ENCODE measurements around the gene ZNF578. TPM values are rescaled to one million over a fixed set of nuclear protein-coding genes. Genes with fewer than 3 reads are reported as not detected.
"Not testable (repeated sequence)": the region's sequence is repeated elsewhere in the genome, so short reads cannot be mapped to it uniquely, and the experiment has no call there.

The ZNF578 gene
- total RNA-seq, 4 donors from 2014 or later = 2.7 to 6.9 (median 3.8) TPM

- no peaks in the 10 kb centered on the region for H3K27me3 ChIP-seq
- WGBS, 2 donors = 47 to 50% methylated on average over 2 of the region's 2 CpGs
- no peak for DNase-seq
- H3K9me3 ChIP-seq = no peaks in the 10 kb centered on the region
- no peak overlapping the region for H3K27ac ChIP-seq
- TF ChIP-seq POLR2A (IDR thresholded peaks at IDR 0.05) (no peak), CTCF (IDR thresholded peaks at IDR 0.05) (no peak)
- intact Hi-C loops (cut with DNase I) = no loop called here
- H3K4me3 ChIP-seq (replicated peaks in 1 of 3) = no peak overlapping the region
- H3K4me1 ChIP-seq = no peaks in the 10 kb centered on the region
- H3K36me3 ChIP-seq = no peaks in the 10 kb centered on the region
Observed at GRCh38 chr19:52518646-52519045, 65.3 kb downstream of the ZNF578 start.

DNA sequence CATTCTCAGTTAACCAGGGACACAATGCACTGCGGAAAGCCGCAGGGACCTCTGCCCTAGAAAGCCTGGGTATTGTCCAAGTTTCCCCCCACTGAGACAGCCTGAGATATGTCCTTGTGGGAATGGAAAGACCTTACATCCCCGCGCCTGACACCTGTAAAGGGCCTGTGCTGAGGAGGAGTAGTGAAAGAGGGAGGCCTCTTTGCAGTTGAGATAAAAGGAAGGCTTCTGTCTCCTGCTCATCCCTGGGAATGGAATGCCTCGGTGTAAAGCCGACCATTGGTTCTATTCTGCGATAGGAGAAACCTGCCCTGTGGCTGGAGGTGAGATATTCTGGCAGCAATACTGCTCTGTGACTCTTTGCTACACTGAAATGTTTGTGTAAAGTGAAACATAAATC is 65.8 kb downstream of the ZNF578 start:
- H3K36me3 ChIP-seq; H3K27me3 ChIP-seq; H3K4me1 ChIP-seq; DNase-seq; intact Hi-C loops (cut with DNase I); H3K9me3 ChIP-seq; H3K27ac ChIP-seq; H3K4me3 ChIP-seq (replicated peaks in 1 of 3): not testable (repeated sequence)
- 48 to 74% methylated on average over 5 of the region's 7 CpGs for WGBS, 2 donors

DNA sequence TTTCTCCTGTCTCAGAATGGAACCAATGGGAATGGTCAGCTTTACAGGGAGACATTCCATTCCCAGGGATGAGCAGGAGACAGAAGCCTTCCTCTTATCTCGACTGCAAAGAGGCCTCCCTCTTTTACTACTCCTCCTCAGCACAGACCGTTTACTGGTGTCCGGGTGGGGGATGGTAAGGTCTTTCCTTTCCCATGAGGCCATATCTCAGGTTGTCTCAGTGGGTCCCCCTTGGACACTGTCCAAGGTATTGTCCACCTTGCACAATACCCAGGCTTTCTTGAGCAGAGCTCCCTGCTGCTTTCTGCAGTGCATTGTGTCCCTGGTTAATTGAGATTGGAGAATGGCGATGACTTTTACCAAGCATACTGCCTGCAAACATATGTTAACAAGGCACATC is 66.7 kb downstream of the ZNF578 start:
- TF ChIP-seq POLR2A (IDR thresholded peaks at IDR 0.05) (no peak), CTCF (IDR thresholded peaks at IDR 0.05) (no peak)
- no peak overlapping the region for H3K27ac ChIP-seq
- no peaks in the 10 kb centered on the region for H3K27me3 ChIP-seq
- no peaks in the 10 kb centered on the region for H3K4me1 ChIP-seq
- no peaks in the 10 kb centered on the region for H3K9me3 ChIP-seq
- 39 to 54% methylated on average over 4 of the region's 4 CpGs for WGBS, 2 donors
- no peak for DNase-seq
- intact Hi-C loops (cut with DNase I) = no loop called here
- no peaks in the 10 kb centered on the region for H3K36me3 ChIP-seq
- no peak overlapping the region for H3K4me3 ChIP-seq (replicated peaks in 1 of 3)

- Histone ChIP-seq H3K4me3 (replicated peaks in 1 of 3) (no peak overlapping the region), H3K27ac (no peak overlapping the region), H3K4me1 (no peaks in the 10 kb centered on the region), H3K36me3 (no peaks in the 10 kb centered on the region), H3K27me3 (no peaks in the 10 kb centered on the region), H3K9me3 (no peaks in the 10 kb centered on the region)
- TF ChIP-seq CTCF (IDR thresholded peaks at IDR 0.05) = no peak
- no peak for TF ChIP-seq POLR2A (IDR thresholded peaks at IDR 0.05)
- DNase-seq = no peak
- intact Hi-C loops (cut with DNase I) = no loop called here
- WGBS, 2 donors = 83 to 87% methylated on average over 14 of the region's 14 CpGs
Observed at GRCh38 chr19:52522551-52522950, 69.2 kb downstream of the ZNF578 start.

DNA sequence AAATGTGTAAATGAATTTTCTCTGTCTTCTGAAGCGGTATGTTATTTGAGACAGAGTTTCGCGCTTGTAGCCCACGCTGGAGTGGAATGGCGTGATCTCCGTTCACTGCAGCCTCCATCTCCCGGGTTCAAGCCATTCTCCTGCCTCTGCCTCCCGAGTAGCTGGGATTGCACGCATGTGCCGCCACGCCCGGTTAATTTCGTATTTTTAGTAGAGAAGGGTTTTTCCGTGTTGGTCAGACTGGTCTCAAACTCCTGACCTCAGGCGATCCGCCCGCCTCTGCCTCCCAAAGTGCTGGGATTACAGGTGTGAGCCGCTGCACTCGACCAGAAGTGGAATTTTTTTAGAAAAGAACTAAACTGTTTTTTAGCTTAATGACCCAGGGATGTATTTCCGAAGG is 70.7 kb downstream of the ZNF578 start:
- intact Hi-C loops (cut with DNase I) = no loop called here
- Histone ChIP-seq H3K4me1 (peaks cover 7 to 9% of the 10 kb centered on the region in 2 donors), H3K36me3 (no peaks in the 10 kb centered on the region), H3K9me3 (no peaks in the 10 kb centered on the region), H3K27ac (no peak overlapping the region), H3K4me3 (replicated peaks in 1 of 3) (no peak overlapping the region), H3K27me3 (no peaks in the 10 kb centered on the region)
- TF ChIP-seq POLR2A (IDR thresholded peaks at IDR 0.05) (no peak), CTCF (IDR thresholded peaks at IDR 0.05) (no peak)
- 83 to 84% methylated on average over 20 of the region's 20 CpGs for WGBS, 2 donors
- no peak for DNase-seq

All from thyroid gland (tissue), 4 donors.